ENCODE results near the gene NDUFB4. TPM values are rescaled to one million over a fixed set of nuclear protein-coding genes. Genes with fewer than 3 reads are reported as not detected.
A peak's percentile ranks its signal among the peaks of the same experiment; 100 is the strongest.

The NDUFB4 gene
- 203 and 290 TPM in 2 replicates for total RNA-seq (2014; rRNA removed; shearing (Covaris generic))

- DNase-seq (ENCODE audit: low spot score): peak; percentile 100
Measured at GRCh38 chr3:120596116-120596852, at the start of gene NDUFB4. Gene NDUFB4 (plus strand): TSS chr3:120596336. CDS start chr3:120596360, 24 bp downstream.

DNA sequence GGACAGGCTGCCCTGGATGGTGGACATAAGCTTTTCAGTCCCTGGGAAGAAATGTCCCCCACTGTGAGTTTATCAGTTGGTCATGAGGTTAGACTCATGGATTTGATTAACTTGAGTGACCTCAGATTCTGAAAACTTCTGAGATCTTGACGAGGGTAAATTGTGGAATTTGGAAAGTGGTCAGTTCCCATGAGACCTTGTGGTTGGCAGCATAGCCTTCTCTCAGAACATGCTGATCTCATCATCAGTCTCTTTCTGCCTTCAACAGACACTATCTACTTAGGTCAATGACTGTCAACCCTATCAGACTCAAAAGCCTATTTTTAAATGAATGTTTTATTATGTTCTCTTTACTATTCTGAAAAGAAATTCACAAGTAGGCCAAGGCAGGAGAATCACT lies 45.6 kb upstream of the NDUFB4 start:
- no peak for DNase-seq (ENCODE audit: low spot score)

GRCh38 chr3:120552184-120553172 lies 43.7 kb upstream of the NDUFB4 start:
- DNase-seq (ENCODE audit: low spot score): no peak

DNA sequence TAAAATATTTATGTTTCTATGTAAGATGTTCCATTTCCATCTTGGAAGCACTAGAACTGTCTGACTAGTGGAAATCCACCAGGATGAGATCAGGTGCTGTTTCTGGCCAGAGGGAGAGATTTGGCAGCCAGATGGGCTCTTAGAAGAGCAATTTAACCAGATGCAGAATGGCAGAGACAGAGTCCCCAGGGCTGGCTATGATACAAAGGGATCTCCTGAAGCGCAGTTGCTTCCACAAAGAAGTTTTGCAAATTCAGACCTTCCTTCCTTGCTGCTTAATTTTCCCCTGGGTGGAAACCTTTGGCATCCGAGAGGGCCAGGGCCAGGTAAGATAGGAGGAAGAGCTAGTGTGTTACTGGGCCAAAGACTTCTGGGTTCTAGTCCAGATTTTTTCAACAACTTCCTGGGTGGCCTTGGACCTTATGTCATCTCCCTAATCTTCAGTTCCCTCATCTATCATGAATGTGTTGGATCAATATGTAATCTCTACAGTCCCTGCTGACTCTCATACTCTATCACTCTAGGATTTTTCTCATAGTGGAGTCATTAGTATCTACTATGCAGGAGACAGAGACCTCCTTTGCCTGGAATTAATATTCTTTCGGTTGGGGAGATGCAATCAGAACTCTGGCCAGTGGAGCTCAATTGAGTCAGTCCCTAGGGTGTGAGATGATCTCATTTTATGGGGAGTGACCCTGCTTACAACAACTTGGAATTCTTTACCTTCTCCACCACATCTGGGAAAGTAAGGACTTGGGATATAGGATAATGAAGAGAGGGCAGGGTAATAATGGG lies 41.1 kb upstream of the NDUFB4 start:
- DNase-seq (ENCODE audit: low spot score): no peak

DNA sequence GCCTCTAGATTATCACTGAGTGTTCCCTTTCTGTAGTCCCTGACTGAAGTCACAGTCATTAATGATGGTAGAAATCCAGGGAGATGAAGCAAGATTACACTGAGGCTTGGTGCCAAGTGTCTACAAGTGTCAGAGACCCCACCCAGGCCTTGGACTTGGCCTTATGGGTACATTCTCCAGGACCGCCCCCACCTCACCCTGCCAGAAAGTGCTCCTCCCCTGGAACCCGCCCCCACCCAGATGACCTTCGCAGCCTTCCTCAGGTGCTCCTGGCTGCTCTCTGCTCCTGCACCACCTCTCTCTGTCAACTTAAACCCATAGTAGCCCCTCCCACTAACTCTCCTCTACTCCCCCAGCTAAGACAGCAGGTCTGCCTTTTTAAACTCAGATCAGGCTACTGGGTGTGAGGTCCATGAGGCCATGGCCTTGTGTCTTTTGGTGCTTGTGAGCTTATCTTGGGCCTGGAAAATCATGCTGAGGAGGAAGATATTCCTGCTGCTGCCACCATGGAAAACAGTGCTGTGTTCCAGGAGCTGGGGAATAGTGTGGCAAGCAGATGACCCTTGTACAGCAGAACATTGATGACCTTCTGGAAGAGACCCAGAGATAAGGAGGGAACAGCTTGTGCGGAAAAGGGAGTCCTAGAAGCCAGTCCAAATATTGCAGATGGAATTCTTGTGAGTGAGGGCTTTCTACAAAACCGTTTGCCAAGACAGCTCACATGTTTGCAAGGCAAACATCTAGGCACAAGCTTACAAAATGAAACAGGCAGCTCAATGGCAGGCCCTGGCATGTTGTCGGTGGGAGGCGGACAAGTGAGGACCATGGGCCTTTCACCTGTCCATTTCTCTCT lies 40.3 kb upstream of the NDUFB4 start:
- DNase-seq (ENCODE audit: low spot score): no peak

DNA sequence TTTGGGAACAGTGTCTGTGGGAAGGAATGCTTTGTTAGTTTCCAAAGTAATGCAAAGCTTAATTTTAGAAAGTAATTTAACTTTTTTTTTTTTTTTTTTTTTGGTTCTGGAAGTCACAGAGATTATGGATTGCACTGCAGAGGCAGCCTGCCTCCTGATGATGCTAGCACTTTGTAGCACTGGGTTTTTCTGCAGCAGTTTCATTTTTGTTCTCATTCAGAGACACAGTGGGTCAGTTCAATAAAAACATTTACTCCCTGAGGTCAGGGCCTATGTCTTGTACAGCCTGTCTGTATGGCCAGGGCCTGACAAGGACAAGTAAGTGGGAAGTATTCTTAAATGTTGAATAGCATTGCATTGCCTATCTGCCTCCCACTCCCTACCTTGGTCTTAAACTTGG lies 39.0 kb upstream of the NDUFB4 start:
- no peak for DNase-seq (ENCODE audit: low spot score)

DNA sequence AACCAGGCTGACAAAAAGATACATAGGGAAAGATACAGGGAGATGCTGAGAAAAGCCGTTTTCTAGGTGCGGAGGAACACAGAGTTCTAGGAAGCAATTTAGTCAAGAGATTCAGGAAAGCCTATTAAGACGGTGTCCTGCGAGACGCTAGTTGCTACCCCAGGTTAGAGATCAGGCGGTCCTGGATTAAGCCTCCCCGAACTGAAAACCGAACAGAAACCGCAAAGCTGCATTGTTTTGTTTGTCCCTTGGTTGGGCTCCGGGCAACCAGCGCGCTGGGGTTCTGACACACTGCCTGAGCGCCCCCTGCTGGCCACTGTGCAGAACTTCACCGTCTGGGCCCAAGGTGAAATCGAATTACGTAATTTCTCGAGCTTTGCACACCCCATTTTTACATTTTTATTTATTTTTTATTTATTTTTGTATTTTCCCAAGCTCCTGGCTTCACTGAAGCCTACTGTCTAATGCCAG lies 37.3 kb upstream of the NDUFB4 start:
- DNase-seq (ENCODE audit: low spot score): peak; percentile 85

DNA sequence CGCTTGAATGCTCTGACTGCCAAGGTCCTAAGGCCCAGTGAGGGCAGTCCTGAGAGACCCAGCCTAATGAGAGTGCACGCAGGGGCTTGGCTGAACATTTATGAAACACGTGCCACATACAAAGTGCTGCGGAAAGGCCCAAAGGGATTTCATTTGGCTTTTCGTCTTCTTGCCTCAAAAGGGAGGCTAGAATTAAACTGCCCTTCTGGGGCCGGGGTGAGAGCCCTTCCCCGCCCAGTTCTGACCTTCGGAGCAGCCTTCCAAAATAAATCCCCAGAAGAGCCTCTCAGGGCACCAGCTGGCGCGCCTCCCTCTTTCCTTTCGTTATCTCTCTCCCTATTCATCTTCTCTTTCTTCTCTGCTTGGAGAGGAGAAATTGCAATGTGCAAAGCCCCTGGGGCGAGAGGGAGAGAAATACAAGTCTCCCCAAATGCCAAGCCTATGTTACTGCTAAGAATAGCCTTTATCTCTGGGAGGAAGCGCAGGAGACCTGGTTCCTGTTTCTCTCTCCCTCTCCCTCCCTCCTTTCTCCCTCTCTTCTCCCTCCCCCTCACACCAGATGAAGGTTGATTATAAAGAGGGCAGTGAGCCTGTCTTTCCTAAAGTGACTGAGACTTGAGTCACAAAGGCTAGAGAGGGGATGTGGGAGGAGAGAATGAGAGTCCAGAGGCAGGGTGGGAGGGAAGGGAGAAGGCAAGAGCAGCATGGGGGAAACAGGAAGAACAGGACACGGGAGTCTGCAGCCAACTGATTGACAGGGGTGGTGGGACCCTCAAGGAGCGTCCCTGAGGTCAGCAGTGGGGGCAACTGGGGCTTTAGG lies 36.7 kb upstream of the NDUFB4 start:
- peak; percentile 85 for DNase-seq (ENCODE audit: low spot score)

GRCh38 chr3:120560304-120561250 lies 35.6 kb upstream of the NDUFB4 start:
- no peak for DNase-seq (ENCODE audit: low spot score)

DNA sequence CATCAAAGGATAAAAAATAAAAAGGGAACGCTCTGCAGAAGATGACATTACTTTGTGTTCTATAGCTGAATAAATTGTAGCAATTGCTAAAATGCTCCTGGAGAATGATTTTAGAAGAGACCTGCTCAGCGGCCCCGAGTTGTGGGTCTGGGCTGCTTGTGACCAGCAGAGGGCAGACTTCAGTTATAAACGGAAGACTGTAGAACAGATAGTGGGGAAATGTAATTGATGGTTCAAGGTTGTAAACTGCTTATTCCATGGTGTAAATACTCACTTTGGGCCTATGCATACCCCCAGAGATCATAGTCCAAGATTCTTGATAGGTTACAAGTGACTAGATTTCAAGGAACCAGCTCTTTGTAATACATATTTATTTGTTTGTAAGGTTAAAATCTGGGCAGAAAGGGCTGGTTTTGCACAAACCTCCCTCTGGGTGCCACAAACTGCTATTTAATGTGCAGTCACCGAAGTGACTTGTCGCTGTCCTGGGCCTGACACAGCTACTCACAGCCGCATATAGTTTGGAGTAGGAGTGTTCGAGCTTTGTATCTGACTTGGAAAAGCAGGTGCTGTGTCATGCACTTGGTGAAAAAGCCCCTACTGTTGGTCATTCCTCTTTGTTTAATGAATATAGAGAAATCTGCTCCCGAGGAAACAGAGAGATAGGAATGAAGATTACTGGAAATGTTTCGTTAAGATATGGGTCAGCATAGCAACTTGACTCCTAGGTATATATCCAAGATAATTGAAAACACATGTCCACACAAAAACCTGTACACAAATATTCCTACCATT lies 34.7 kb upstream of the NDUFB4 start:
- DNase-seq (ENCODE audit: low spot score): peak; percentile 65

GRCh38 chr3:120563356-120564022 lies 32.6 kb upstream of the NDUFB4 start:
- no peak for DNase-seq (ENCODE audit: low spot score)

DNA sequence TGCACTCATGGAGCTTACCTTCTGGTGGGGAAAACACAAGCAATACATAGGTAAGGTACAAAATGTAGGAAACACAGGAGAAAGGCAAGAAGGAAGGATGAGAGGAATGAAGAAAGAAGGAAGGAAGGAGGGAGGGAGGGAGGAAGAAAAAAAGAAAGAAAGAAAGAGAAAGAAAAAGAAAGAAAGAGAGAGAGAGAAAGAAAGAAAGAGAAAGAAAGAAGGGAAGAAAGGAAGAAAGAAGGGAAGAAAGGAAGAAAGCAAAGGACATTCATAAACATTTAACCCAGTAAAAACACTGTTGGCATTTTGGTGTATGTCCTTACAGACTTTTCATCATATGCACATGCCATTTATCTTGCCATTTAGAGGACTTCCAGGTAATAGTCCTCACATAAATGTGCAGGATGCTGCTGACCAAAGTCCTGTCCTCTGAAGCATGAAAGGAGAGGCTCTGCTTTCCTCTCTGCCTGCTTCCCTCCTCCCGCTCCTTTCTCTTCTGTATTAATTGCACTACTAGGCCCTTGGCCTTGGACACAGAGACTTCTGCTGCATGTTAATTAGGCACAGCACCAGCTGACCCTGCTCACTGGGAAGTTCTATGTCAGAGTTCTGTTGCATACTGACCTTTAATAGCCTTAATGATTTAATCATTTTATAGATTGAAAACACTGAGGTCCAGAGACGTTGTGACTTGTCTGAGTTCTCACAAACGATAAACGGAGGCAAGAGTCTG lies 29.7 kb upstream of the NDUFB4 start:
- no peak for DNase-seq (ENCODE audit: low spot score)

DNA sequence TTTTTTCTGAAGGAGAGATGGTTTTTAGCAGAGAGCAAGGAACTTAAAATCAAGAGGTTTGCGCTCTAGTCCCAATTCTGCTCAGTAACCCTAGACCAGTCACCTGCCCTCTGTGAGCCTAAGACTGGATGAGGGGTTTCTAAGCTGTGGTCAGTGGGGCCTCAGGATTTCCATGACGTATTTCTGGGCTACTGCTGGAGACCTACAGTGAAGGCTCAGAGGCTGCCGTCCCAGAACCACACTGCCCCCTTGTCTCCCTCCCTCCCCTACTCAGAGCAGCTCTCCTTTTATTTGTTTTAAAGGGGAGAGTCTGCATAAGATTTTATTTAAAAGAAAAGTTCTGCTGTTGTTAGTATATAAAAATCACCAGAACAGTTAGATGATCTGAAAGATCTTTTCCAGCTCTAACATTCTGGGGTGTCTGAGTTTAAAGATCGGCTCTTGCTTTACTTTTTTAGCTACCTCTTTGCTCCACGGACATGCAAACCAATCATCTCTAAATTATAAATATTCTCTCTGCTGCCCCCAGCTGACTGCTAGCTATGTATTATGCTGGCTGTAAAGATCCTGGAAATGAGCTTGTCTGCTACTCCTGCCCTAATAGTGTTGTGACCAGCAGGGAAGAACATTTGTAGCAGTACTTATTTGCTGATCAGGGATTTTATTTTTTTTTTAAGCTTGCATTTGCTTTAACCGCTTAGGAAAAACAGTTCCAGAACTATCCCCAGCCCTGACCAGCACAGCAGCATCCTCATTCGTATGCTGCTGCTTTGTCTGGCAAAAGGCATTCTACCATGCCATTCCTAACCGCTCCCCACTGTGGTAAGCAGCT lies 28.6 kb upstream of the NDUFB4 start:
- DNase-seq (ENCODE audit: low spot score): peak; percentile 48

DNA sequence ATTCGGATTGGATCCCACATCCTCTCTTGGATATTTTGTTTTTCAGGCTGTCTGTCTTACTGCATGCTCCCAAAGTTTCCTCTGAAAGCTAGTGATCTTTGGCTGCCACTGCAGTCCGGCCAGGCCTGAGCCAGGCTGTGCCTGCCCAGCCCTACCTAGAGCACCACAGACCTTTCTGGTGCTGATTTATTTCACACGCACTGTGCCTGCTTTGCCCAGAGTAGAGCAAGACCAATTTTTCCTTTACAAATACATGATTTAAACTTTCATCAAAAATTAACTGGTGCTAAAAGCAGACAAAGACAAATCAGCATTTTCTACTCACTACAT lies 28.0 kb upstream of the NDUFB4 start:
- DNase-seq (ENCODE audit: low spot score): no peak

GRCh38 chr3:120568598-120568997 lies 27.5 kb upstream of the NDUFB4 start:
- DNase-seq (ENCODE audit: low spot score): no peak
